Measurements from ENCODE around the gene RCAN2.

- TF ChIP-seq EP300 (IDR thresholded peaks at IDR 0.05; ENCODE audit: low read length), result peak; percentile 47; the same call in 1 of the 2 replicates
- TF ChIP-seq CREM (IDR thresholded peaks at IDR 0.05; ENCODE audit: low read depth), result no peak
- TF ChIP-seq IRF1 (CRISPR knock-in tag; IDR thresholded peaks at IDR 0.05; ENCODE audit: borderline replicate concordance), result no peak
- 0 out of 2 replicates have a peak, but pooled peaks have one; percentile 49 for TF ChIP-seq JUNB (CRISPR knock-in tag; conservative IDR thresholded peaks at IDR 0.05)
- TF ChIP-seq SIX5 (IDR thresholded peaks at IDR 0.05; ENCODE audit: borderline replicate concordance in 1 of 2, insufficient read depth in 1 of 2, low read depth in 1 of 2, low read length in 2 of 2), result no peak
- no peak for TF ChIP-seq MED1 (CRISPR knock-in tag; IDR thresholded peaks at IDR 0.05; ENCODE audit: borderline replicate concordance)
- no peak for TF ChIP-seq YY1 (IDR thresholded peaks at IDR 0.05; ENCODE audit: borderline replicate concordance in 1 of 3, control insufficient read depth in 1 of 3, extremely low read depth in 1 of 3, insufficient read depth in 3 of 3, insufficient read length in 1 of 3, insufficient replicate concordance in 2 of 3, low read depth in 1 of 3, low read length in 2 of 3)
- TF ChIP-seq CTCF (IDR thresholded peaks at IDR 0.05 in 2 of 3, conservative IDR thresholded peaks at IDR 0.05 in 1 of 3; ENCODE audit: insufficient read depth in 2 of 3, low read depth in 1 of 3, low read length in 3 of 3), result no peak
- TF ChIP-seq ETV6 (IDR thresholded peaks at IDR 0.05; ENCODE audit: borderline replicate concordance in 1 of 2, low read depth in 2 of 2, low read length in 1 of 2), result no peak
- no peak for TF ChIP-seq ETV6 (CRISPR knock-in tag; IDR thresholded peaks at IDR 0.05; ENCODE audit: borderline replicate concordance)
- TF ChIP-seq NFRKB (IDR thresholded peaks at IDR 0.05; ENCODE audit: low read depth), result no peak
- TF ChIP-seq BDP1 (IDR thresholded peaks at IDR 0.05; ENCODE audit: insufficient read depth, insufficient read length), result no peak
- peak; percentile 95 for TF ChIP-seq ATF3 (IDR thresholded peaks at IDR 0.05)
- TF ChIP-seq ATF3 (CRISPR knock-in tag; conservative IDR thresholded peaks at IDR 0.05), result no peak
Observed at GRCh38 chr6:46437671-46438221, 53.5 kb downstream of the RCAN2 start.

All from K562 (cell line).